GM21423 (cell line): ENCODE results near the gene NTNG1.
A peak's percentile ranks its signal among the peaks of the same experiment; 100 is the strongest.

Source experiments
- ATAC-seq: cut with Tn5 transposase; IDR thresholded peaks from one replicate; pipeline ENCODE4 v1.9.1; 2021; ENCODE audit warnings: mild to moderate bottlenecking, moderate library complexity; ENCODE audit not compliant: unreplicated experiment

The NTNG1 gene

DNA sequence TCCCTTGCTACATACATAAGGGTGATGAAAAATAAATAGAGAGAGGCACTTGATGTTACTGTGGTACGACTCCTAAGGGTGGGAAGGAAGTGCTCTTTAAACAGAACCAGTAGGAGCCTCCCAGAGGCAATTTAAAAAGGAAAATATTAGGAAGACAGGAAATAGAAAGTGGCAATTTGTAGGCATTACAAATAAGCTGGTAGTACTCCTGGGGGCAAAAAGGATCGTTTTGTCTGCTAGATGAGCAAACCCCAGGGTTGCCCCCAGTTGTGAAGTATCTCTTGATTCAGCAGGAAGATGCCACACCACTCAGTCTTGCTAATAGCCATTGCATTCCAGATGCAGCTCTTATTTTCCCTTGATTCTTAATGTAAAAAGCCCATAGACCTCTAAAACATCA is 303.0 kb downstream of the NTNG1 start:
- no peak for ATAC-seq

GRCh38 chr1:107444302-107444701 is 303.5 kb downstream of the NTNG1 start:
- ATAC-seq, result no peak

GRCh38 chr1:107449326-107449725 is 308.5 kb downstream of the NTNG1 start:
- no peak for ATAC-seq

GRCh38 chr1:107450899-107451664 is 310.2 kb downstream of the NTNG1 start:
- peak; percentile 76 for ATAC-seq

DNA sequence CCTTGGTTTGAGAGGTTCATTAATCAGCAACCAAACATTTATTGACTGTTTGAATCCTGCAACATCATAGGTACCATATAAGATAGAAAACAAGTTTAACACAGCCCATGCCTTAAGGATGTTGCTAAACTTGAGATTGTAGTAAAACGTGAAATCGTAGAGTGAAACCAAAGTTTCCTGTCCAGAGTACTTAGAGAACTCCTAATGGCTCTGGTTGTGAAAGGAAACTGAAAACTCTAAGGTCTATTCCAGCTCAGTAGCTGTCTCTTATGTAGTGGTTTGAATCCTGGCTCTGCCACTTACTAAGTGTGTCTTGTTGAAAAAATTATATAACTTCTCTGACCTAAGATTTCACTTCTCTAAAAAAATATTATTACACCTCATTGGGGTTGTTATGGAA is 310.9 kb downstream of the NTNG1 start:
- peak; percentile 57 for ATAC-seq

GRCh38 chr1:107454791-107455190 is 314.0 kb downstream of the NTNG1 start:
- no peak for ATAC-seq

DNA sequence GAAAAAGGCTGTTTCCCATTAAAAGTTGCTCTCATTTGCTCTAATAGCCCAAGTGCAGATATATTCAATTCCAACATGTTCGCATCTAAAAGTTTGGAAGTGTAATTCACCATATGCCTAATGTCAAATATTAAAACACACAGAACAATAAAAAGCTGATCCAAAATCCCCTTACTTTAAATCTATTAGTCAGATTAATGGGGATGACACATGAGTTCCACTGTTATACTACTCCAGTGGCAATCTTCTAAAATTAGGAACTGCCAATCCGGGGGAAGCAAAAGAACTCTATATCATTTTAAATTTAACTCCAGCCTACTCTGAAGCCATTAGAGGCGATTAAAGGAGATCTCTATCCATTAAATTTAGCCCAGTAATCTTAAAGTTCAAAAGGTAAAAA is 317.1 kb downstream of the NTNG1 start:
- no peak for ATAC-seq

- ATAC-seq, result no peak
Observed at GRCh38 chr1:107459204-107459904, 318.5 kb downstream of the NTNG1 start.

DNA sequence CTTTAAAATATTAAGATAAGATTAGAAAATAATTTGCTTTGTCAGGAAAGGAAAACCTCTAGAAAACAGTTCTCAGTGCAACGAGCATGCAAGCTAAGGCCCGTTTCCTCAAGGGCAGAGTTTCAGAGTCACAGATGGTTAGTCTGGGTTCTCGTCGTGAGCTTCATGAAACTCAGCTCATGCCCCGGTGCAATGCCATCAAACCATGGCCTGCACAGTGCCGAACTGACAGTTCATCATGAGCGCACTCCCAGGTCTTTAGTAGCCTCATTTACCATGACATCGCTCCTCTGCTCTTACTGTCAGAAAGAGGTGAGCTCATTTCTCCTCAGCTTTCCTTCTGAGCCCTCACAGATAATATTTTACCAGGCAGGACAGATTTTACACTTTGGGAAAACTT is 319.2 kb downstream of the NTNG1 start:
- peak; percentile 77 for ATAC-seq

- no peak for ATAC-seq
Observed at GRCh38 chr1:107464827-107465226, 324.0 kb downstream of the NTNG1 start.

DNA sequence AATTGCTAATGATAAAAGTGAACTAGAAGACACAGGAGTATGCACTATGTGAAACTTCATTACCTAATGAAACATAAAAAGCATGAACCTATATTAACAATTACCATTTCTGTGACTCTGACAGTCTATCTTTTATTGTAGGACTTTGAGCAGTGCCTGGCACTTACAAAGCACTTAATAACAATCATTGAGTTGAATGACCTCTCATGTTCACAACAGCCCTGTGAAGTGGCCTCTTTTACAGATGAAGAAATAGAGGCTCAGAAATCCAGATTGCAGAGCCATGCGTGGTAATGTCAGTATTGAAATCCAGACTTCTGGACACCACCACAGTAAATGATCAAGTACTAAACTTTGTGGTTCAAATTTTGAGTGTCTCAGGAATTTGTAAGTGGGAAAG is 326.4 kb downstream of the NTNG1 start:
- no peak for ATAC-seq

- ATAC-seq, result no peak
Observed at GRCh38 chr1:107467811-107468210, 327.0 kb downstream of the NTNG1 start.

GRCh38 chr1:107473065-107473464 is 332.2 kb downstream of the NTNG1 start:
- ATAC-seq, result no peak

DNA sequence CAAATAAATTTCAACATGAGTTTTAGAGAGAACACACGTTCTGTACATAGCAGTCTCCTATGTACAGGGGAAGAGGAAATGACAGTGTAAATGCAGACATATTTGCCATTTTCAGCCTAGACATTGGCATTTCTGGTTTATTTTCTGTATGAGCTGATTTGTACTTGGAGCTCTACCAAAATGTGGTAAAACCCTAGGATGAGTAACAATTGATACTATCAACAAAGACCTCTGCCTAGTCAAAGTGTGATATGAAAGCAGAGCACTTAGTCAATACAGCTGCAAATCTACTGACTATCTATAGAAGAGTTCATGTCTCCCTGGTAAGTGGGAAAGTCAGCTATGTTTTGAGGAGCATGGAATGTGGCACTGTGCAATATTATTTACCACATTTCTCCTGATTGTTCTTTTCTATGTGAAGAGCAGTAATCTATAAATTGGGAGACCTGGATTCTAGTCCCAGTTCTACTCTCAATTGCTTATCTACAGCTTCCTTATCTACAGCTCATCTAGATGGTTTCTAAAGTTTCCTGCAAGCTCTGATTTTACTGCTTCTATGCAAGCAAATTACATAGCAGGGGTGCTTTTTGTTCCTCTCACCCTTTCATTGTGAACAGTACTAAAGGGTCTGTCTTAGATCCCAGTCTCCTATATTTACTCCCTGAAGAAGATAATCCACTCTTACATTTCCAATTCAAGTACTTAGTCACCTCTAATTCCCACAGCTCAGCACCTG is 334.2 kb downstream of the NTNG1 start:
- ATAC-seq, result no peak

DNA sequence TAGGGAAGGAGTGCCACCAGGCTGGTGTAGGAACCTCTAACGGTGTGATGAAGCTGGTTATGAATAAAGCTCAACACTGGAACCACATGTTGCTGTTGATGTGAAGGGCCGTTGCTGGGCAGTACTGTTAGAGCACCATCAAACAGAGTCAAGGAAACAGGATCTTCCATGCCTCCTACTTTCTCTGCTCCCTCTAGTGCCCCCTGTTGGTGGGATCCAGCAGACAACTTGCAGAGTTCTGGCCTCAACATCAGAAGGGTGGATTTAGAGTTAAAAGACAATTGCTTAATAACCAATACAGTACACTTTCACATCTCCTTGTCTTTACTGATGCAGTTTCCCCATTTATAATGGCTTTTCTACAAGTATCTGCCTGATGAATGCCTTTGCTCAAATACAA is 336.4 kb downstream of the NTNG1 start:
- no peak for ATAC-seq

DNA sequence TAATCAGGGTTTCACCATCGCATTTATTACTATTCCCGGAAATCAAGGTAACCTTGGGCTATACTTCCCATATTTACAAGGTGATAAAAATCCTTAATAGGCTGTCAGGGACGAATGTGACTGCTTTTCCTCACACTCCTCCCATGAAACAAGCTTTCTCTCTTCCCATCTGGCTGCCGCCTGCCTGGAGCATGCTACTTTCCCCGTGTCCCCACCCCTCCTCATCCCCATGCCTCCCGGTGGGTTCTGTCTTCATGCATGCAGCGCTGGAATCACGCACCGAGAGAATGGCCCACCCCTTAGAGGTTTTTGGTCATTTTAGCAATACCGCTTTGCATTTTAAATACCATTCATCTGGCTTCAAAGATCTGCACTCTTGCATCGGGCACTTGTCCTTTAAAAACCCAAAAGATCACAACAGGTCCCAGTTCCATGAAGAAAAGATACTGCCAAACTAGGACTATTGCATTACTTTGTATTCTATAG is 339.1 kb downstream of the NTNG1 start:
- ATAC-seq, result no peak

- ATAC-seq, result peak; percentile 86
Observed at GRCh38 chr1:107480548-107481415, 339.9 kb downstream of the NTNG1 start.

DNA sequence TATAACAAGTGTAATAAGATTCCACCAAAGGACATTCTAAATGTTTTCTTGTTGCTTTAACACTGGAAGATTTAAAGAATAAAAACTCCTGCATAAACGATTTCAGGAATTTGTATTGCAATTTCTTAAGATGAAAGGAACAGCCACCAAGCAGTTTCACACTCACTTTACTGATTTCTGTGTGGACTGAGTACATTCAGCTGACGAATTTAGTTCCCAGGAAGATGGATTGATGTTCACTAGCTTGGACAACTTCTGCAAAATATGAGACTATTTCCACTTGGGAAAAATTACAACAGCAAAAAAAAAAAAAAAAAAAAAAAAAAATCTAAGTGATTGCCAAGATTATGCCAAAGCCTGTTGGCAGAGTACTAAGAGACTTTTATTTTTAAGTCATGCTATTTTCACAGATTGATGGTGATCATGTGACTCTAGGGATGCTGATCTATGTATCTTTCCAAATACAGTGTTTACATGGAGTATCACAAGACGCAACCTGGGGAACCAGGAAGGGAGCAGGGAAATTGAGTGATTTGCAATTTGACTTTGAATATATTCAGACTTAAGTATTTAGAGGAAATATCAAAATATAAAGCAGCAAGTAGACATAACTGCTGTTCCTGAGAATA is 341.0 kb downstream of the NTNG1 start:
- ATAC-seq, result no peak

- ATAC-seq, result no peak
Observed at GRCh38 chr1:107483949-107484348, 343.1 kb downstream of the NTNG1 start.

- ATAC-seq, result no peak
Observed at GRCh38 chr1:107486349-107486748, 345.5 kb downstream of the NTNG1 start.
